Measurements from ENCODE around the gene VPS37B.

DNA sequence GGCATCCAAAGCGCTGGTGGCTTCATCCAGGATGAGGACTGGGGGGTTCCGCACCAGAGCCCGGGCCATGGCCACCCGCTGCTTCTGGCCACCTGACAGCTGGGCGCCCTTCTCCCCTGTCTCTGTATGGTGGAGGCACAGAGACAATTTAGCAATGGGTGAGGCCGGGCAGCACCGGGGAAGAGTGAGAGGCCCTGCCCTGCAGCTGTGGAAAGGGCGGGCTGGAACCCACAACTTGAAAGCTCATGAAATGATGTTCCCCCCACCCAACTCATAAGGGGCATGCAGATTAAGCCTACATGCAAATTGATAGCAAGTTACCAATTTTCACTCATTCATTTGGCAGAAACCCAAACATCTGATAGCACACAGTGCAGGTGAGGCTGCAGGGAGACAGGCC lies 36.3 kb upstream of the VPS37B start:
- TF ChIP-seq, protein P1, sequence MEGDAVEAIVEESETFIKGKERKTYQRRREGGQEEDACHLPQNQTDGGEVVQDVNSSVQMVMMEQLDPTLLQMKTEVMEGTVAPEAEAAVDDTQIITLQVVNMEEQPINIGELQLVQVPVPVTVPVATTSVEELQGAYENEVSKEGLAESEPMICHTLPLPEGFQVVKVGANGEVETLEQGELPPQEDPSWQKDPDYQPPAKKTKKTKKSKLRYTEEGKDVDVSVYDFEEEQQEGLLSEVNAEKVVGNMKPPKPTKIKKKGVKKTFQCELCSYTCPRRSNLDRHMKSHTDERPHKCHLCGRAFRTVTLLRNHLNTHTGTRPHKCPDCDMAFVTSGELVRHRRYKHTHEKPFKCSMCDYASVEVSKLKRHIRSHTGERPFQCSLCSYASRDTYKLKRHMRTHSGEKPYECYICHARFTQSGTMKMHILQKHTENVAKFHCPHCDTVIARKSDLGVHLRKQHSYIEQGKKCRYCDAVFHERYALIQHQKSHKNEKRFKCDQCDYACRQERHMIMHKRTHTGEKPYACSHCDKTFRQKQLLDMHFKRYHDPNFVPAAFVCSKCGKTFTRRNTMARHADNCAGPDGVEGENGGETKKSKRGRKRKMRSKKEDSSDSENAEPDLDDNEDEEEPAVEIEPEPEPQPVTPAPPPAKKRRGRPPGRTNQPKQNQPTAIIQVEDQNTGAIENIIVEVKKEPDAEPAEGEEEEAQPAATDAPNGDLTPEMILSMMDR (IDR thresholded peaks at IDR 0.05; ENCODE audit: low read length): no peak
- TF ChIP-seq EZH2 (IDR thresholded peaks at IDR 0.05; ENCODE audit: borderline replicate concordance, low read length): no peak
